HG02885 (cell line): Measurements from ENCODE around the gene MRPS5.

Source experiments
- ATAC-seq: cut with Tn5 transposase; IDR thresholded peaks from one replicate; pipeline ENCODE4 v1.9.1; 2021; ENCODE audit warnings: mild to moderate bottlenecking; ENCODE audit not compliant: unreplicated experiment, poor library complexity

MRPS5 gene

GRCh38 chr2:95062242-95063085 lies 59.1 kb downstream of the MRPS5 start:
- ATAC-seq, result peak; percentile 30

GRCh38 chr2:95061601-95062183 lies 59.9 kb downstream of the MRPS5 start:
- ATAC-seq, result no peak

GRCh38 chr2:95061119-95061512 lies 60.5 kb downstream of the MRPS5 start:
- ATAC-seq, result no peak

GRCh38 chr2:95060446-95061118 lies 61.0 kb downstream of the MRPS5 start:
- no peak for ATAC-seq

- no peak for ATAC-seq
These were observed 61.8 kb downstream of the MRPS5 start for GRCh38 chr2:95059656-95060370.

GRCh38 chr2:95058989-95059641 lies 62.5 kb downstream of the MRPS5 start:
- ATAC-seq, result no peak

GRCh38 chr2:95058466-95058988 lies 63.1 kb downstream of the MRPS5 start:
- ATAC-seq, result no peak

GRCh38 chr2:95057535-95058370 lies 63.9 kb downstream of the MRPS5 start:
- ATAC-seq, result no peak

GRCh38 chr2:95056461-95057459 lies 64.8 kb downstream of the MRPS5 start:
- no peak for ATAC-seq

- no peak for ATAC-seq
These were observed 65.6 kb downstream of the MRPS5 start for GRCh38 chr2:95056044-95056443.

- no peak for ATAC-seq
These were observed 66.3 kb downstream of the MRPS5 start for GRCh38 chr2:95055262-95055661.

GRCh38 chr2:95054016-95054415 lies 67.6 kb downstream of the MRPS5 start:
- no peak for ATAC-seq

GRCh38 chr2:95053543-95053942 lies 68.1 kb downstream of the MRPS5 start:
- no peak for ATAC-seq

GRCh38 chr2:95052804-95053479 lies 68.7 kb downstream of the MRPS5 start:
- ATAC-seq, result no peak

GRCh38 chr2:95052307-95052706 lies 69.3 kb downstream of the MRPS5 start:
- no peak for ATAC-seq

- ATAC-seq, result no peak
These were observed 70.0 kb downstream of the MRPS5 start for GRCh38 chr2:95051626-95052025.
